HG03460 (cell line): ENCODE results near the gene TMEM52B.

Experiments used
- ATAC-seq: cut with Tn5 transposase; IDR thresholded peaks from one replicate; pipeline ENCODE4 v1.9.1; 2021; ENCODE audit not compliant: unreplicated experiment

TMEM52B gene

DNA sequence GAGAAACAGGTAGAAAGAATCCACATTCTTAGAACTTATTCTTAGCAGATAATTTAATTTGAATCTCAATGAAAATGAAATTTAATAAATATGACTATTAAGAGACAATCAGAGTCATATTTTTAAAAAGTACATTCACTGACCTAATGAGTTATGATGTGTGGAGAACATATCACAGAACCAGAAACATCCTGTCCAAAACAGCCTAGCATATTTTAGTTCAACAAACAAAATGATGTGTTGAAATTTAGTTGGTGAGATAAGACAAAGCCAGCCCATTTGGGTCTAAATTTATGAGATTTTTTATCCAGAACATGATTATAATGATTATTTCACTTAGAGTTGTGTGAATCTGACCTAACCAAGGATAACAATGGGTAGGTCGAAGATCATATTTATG lies 59.7 kb downstream of the TMEM52B start:
- no peak for ATAC-seq

GRCh38 chr12:10241290-10241689 lies 62.5 kb downstream of the TMEM52B start:
- no peak for ATAC-seq
